Coronary artery (tissue), 2 donors: Measurements from ENCODE around the gene ATF7IP2.

Experiments
- DNase-seq: peaks from one replicate; pipeline ENCODE4 v3.0.0-alpha.2; 2017; ENCODE audit warnings: low spot score
- H3K27ac ChIP-seq, 2 donors: fragments of 200-600 bp; sonication (generic); one replicate each; pipeline ENCODE4 v1.5.1; 2016 to 2019
- H3K4me3 ChIP-seq: fragments of 200-600 bp; sonication (generic); 2 replicates; pipeline ENCODE4 v1.5.1; 2016; ENCODE audit warnings: mild to moderate bottlenecking, moderate library complexity
- TF ChIP-seq, protein P1 (sequence below): fragments of 200-600 bp; sonication (generic); IDR thresholded peaks from one replicate; pipeline ENCODE4 v1.5.1; 2019; ENCODE audit warnings: antibody characterized with exemption

Gene ATF7IP2

GRCh38 chr16:10493276-10493675 lies 107.4 kb downstream of the ATF7IP2 start:
- no peak overlapping the region for H3K4me3 ChIP-seq
- H3K27ac ChIP-seq: no peak overlapping the region
- no peak for DNase-seq
- TF ChIP-seq, protein P1, sequence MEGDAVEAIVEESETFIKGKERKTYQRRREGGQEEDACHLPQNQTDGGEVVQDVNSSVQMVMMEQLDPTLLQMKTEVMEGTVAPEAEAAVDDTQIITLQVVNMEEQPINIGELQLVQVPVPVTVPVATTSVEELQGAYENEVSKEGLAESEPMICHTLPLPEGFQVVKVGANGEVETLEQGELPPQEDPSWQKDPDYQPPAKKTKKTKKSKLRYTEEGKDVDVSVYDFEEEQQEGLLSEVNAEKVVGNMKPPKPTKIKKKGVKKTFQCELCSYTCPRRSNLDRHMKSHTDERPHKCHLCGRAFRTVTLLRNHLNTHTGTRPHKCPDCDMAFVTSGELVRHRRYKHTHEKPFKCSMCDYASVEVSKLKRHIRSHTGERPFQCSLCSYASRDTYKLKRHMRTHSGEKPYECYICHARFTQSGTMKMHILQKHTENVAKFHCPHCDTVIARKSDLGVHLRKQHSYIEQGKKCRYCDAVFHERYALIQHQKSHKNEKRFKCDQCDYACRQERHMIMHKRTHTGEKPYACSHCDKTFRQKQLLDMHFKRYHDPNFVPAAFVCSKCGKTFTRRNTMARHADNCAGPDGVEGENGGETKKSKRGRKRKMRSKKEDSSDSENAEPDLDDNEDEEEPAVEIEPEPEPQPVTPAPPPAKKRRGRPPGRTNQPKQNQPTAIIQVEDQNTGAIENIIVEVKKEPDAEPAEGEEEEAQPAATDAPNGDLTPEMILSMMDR: no peak

DNA sequence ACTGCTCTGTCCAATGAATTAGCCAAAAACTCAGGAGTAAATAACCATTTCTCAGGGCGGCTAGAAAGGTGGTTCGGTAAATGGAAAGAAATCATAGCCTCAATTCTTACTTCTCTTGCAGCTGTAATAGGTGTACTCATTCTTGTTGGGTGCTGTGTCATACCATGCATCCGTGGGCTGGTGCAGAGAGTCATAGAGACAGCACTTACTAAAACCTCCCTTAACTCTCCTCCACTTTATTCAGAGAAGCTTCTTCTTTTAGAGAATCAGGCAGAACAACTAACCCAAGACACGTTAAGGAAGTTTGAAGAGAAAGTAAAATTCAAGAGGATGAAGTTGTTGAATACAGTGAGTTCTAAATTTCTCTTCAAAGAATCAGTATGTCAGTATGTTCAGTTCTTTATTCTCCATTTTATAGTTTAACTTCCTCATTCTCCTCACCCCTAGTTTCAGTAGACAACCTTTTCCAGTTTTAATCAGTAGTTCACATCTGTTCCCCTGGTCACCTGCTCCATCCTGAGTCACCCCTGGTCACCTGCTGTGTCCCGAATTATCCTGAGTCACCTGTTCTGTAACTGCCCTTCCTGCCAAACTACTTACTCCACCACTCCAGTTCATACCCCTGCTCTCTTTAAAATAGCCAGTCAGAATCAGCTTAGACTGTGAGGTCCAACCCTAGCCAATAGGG lies 108.6 kb downstream of the ATF7IP2 start:
- TF ChIP-seq, protein P1: no peak
- Histone ChIP-seq H3K4me3 (no peak overlapping the region), H3K27ac (no peak overlapping the region)
- no peak for DNase-seq

- Histone ChIP-seq H3K4me3 (no peak overlapping the region), H3K27ac (no peak overlapping the region)
- TF ChIP-seq, protein P1: no peak
- no peak for DNase-seq
These were observed 109.1 kb downstream of the ATF7IP2 start for GRCh38 chr16:10495031-10495345.

DNA sequence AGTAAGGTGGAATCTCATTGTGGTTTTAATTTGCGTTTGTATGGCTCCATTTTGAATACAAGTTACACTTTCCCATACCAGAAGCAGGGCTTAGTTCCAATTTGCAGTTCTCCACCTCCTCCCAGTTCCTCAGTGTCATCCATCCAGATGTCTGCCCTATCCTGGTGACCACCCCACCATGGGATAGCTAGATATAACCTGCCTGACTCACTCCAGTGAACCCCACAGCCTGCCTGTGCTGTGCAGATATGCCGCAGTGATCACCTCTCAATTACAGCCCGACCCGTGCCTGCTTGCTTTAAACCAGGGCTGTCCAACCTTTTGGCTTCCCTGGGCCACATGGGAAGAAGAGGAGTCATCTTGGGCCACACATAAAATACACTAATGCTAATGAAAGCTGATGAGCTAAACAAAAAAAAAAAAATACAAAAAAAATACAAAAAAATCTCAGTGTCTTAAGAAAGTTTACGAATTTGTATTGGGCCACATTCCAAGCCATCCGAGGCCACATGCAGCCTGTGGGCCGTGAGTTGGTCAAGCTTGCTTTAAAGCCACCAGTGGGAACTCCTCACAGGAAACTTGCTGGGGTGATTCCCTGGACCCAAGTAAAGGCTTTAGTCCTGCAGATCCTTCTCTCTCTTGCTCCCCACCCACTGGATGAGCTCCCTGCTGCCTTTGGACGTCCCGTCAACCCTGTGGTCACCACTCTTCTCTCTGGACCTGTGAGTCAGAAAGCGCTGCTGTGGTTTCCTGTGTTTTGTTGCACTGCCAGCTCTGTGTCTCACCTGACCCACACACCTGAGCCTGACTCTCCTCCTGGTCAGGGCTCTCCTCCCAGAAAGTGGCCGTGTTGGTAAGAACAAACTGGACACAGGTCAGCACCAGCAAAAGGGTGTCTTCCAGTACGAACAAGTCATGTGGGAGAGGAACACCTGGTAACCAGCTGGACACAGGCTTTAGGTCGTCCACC lies 111.6 kb downstream of the ATF7IP2 start:
- TF ChIP-seq, protein P1: no peak
- Histone ChIP-seq H3K4me3 (no peak overlapping the region), H3K27ac (no peak overlapping the region)
- DNase-seq: no peak

GRCh38 chr16:10500582-10500981 lies 114.7 kb downstream of the ATF7IP2 start:
- TF ChIP-seq, protein P1: no peak
- Histone ChIP-seq H3K27ac (no peak overlapping the region), H3K4me3 (no peak overlapping the region)
- DNase-seq: no peak

GRCh38 chr16:10501016-10501607 lies 115.3 kb downstream of the ATF7IP2 start:
- H3K4me3 ChIP-seq: no peak overlapping the region
- TF ChIP-seq, protein P1: no peak
- no peak for DNase-seq
- H3K27ac ChIP-seq: no peak overlapping the region
